GM21619 (cell line): ENCODE measurements around the gene ATP2B1.
A peak's percentile ranks its signal among the peaks of the same experiment; 100 is the strongest.

Source experiments
- ATAC-seq: cut with Tn5 transposase; IDR thresholded peaks from one replicate; pipeline ENCODE4 v1.9.1; 2021; ENCODE audit not compliant: unreplicated experiment

The ATP2B1 gene

DNA sequence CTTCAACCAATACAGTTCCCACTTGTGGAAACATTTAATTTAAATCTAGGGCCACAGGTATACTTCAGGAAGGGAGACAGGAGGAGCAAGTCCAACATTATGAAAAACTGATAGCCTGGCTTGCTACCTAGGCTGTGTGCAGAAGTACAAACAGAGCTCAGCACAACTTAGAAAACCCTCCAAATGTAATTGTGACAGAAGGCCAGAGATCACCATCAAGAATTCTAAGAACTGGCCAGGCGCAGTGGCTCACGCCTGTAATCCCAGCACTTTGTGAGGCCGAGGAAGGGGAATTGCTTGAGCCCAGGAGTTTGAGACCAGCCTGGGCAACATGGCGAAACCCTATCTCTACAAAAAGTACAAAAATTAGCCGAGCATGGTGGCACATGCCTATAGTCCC, 14.1 kb downstream of the ATP2B1 start:
- ATAC-seq = no peak

DNA sequence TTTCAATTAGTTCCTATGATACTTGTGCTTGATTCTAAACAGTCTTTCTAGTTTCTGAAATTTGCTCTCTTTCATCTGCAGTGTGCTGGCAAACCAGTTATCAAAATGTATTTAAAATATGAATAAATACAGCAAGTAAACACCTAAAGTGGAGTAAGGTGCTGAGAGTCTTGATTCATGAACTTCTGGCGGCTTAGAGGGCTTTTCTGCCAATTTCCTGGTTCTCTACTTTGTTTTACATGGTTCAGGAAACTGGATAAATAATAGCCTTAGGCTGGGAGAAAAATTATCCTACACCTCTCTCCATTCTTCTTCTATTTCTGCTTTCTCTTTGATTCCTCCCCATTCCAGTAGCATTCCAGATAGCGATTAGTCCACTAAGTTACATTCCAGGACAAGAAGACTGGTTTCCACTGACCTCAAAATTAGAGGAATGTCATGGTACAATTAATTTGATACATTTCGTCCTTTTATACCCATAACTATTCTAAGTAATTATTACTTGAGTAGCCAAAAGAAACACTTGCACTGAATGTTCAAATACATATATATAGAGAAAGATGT, 14.9 kb downstream of the ATP2B1 start:
- ATAC-seq = no peak

DNA sequence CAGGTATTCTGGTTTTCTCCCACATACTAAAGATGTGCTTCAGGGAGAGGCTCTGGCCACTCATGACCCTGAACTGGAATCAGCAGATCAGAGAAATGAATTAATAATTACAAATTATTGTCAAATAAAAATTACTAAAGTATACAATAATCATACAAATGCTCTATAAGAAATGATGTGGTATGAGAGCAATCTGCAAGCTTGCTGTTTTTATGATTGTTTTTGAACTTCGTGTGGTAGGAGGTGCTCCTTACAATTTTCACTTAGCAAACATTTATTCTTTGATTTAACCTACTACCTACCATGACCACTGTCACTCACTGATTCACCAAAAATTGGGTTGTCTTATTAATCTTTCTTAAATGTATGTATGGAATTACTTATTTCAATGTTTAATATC, 16.2 kb downstream of the ATP2B1 start:
- ATAC-seq = no peak

DNA sequence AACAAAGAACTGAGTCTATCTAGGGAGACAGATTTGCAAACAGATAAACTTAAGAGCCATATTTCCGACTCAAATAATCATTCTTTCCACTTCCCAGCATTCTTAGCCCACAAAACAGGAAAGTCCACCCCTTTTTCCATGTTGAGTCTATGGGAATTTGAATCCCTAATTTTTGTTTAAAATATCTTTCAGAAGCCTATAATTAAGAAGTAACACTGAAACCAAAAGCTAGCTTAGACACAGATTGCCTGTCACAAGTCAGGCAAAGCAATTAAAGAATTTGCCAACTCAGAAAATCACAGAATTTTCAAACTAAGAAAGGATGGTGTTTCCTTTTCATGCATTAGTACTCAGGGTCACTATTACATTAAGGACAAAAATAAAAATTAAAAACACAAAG, 17.0 kb downstream of the ATP2B1 start:
- ATAC-seq = no peak

DNA sequence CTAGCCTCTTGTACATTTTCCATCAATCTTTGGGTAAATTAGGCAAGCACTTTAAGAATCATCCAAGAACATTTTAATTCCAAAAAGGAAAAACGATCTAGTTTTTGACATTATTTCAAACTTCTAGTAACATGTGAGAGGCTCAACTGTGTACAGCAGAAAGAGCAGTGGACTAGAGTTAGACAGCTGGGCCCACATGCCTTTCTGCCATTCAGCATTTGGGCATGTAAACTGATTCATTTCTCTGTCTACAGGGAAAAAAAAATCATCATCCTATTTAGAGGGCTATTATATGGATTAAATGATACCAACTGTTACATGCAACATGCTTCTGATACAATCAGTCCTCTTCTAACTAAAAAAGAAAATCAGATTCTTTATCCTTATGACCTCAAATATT, 17.7 kb downstream of the ATP2B1 start:
- no peak for ATAC-seq

DNA sequence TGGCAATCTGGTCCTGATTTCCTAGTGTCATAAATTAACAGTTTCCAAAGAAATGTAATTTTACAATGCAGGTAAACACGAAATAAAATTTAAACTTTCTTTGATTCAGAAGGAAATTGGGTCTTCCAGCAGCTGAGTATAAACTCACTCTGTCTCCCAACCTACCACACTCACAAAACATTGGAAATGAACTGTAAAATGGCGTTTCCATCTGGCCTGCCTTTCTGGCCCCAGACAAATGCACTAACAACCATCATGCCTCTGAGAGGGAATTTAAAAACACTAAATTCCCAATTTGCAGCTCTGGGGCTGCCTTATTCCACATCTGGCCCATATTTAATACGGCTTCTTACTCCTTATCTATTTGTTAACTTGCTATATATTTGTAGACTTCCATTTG, 19.3 kb downstream of the ATP2B1 start:
- ATAC-seq = no peak

DNA sequence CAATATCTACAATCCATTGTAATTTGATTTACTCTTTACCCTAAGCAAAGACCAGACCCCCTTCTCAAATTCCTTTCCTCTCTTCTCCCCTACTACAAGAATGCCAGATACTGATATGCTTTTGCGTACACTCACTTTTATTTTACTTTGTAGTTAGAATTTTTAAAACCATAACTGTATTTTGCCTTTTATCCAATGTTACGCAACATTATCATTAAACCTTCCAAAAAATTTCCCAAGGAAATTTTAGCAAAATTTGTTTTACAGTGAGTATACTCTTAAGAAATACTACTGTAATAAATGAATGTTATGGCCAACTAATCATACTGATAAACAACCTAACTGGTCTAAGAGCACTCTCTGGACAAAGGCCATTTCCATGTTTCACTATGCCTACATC, 22.3 kb downstream of the ATP2B1 start:
- ATAC-seq = no peak

DNA sequence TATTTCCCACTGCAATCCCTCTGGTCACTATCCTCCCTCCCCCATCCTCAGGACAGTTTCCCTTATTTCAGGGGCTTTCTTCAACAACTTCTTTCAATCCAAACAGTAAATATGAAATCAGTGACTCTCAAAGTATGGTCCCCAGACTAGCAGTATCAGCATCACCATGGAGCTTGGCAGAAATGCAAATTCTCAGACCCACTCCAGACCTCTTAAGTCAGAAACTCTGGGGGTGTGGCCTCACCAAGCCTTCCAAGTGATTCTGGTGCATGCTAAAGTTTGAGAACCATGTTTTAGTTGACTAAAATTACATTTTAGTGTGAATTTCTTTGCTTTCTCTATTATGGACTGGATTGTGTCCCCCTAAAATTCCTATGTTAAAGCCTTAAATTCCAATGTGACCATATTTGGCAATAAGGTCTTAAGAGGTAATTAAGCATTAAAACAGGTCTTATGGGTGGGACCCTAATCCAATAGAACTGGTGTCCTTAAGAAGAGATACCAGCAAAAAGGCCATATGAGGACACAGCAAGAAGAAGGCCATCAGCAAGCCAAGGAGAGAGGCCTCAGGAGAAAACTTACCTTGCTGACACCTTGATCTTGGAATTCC, 23.2 kb downstream of the ATP2B1 start:
- ATAC-seq = no peak

DNA sequence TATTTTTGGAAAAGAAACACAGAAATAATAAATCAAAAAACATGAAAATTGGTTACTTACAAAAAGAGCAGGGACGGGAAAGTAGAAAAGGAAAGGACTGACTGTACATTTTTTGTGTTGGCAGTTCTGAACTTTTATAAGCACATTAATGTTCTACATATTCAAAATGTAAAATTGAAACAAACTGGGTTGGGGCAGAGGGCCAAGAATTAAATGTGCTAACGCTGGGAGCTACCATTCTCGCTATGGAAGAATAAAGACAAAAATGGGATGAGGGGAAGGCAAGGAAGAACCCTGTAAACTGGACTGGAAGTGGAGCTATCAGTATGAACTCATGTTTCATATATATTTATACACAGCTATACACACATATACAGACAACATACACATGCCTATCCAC, 24.5 kb downstream of the ATP2B1 start:
- ATAC-seq = no peak

DNA sequence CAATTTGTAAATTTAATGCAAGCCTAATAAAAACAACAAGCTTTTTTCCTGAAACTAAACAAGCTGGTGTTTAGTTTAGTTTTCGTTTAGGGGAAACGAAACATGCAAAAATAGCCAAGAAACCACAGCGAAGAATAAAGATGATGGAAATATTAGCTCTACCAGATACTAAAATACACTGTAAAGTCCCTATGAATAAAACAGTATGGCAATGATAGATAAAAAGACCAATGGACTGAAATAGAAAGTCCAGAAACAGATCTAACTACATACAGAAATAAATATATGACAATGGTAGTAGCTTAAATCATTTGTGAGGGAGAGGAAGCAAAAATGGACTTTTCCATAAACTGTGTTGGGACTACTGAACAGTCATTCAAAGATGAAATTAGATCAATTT, 26.4 kb downstream of the ATP2B1 start:
- no peak for ATAC-seq

DNA sequence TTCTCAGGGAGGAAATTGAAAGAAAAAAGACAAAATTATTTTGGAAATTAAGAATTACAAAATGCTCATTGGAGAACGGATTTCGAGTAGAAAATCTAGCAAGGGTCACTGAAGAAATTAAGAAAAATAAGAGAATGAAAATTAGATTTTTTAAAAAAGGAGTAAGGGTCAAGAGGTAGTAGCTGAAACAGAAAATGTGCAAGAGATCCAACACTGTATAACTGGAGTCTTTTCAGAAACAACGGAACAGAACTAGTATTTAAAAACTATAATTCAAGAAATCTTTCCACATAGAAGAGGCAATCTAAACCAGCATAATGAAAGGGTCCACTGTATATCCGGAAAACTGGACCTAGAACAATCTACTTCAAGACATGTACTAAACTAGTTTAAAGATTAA, 28.2 kb downstream of the ATP2B1 start:
- no peak for ATAC-seq

DNA sequence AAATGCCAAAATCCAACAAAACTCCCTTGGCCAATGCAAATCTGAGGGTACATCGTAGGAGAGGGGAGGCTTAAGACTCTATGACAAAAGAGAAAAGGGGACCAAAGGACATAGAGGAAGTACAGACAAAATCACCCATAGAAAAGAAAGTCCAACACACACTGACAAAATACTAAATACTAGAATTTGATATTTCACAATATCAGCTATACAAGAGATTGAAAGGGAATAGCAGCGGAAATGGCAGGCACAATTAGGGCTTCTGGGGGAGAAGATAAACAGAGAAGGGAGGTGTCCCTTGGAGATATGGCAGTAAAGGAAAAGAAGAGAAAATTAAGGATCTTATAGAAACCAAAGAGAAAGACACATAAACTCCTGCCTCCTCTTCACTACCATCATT, 29.0 kb downstream of the ATP2B1 start:
- no peak for ATAC-seq

DNA sequence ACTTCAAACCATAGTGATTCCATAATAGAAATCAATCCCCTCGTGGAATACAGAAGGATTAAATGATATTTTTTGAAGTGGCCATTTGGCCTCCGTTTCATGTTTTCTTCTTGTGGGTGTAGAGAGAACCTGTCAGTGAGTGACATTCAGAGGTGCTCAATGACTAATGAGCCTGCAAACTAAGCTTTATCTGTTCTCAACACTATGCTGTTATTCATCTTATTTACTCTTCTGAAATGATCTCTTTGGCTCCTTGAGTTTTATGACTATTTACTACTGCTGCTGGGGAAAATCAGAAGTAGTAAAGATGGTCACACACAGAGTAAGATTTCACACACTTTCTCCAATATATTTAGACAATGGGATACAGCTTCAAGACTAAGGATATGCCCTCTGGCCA, 30.4 kb downstream of the ATP2B1 start:
- no peak for ATAC-seq

DNA sequence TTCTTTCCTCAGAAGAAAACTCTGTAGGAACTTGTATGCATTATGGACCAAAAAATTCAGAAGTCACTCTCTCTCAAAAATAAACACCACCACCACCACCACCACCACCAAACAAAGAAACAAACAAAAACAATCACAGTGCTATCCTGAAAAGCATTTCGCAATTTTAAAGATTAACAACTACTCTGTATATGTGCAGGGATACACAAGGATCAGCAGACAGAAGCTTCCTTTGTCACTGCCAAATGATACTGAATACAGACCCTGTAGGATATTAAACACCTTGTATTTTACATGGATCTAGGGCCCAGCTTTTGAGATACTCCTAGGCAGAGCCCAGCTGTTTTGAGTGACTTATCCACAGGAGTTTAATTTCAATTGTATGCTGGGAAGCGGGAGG, 31.7 kb downstream of the ATP2B1 start:
- no peak for ATAC-seq

DNA sequence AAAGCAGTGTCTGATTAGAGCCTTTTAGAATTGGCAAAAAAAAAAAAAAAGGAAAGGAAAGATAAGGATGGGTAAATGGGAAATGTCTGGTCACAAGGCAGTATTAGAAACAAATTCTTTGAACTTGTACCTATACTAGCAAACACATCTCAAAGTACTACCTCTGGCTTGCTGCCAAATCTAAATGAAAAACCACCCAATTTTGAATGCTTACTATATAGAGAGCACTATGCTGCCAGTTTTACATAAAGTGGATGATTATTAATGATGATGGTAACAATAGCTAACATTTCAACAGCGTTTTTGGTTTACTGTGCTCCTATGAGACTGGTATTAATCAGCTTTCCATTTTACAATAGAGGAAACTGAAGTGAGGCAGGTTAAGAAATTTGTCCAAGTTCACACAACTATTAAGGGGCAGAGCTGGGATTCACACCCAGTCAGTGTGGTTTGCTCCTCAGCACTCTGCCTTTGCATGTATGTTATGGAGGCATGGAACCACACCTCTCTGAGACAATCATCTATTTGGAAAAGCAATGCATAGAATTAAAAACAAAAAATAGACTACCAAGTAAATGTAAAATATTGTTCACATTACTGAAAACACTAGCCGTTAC, 34.2 kb downstream of the ATP2B1 start:
- no peak for ATAC-seq

DNA sequence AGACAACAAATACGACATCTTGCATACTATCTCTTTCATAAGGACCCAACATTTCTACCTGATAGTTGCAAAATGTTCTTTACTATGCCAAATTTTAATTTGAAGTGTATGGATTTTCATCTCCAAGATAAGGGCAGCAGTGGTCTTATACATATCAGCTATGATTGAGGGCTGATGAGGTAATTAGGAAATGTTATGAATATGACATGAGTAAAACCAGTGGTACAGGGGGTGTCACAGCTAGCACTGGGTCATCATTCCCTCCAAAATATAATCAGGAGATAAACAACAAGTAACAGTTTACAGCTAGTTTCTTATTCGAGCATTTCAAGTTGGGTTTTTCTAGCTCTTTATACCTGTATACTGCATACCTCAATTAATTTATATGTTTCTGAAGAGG, 35.0 kb downstream of the ATP2B1 start:
- no peak for ATAC-seq

DNA sequence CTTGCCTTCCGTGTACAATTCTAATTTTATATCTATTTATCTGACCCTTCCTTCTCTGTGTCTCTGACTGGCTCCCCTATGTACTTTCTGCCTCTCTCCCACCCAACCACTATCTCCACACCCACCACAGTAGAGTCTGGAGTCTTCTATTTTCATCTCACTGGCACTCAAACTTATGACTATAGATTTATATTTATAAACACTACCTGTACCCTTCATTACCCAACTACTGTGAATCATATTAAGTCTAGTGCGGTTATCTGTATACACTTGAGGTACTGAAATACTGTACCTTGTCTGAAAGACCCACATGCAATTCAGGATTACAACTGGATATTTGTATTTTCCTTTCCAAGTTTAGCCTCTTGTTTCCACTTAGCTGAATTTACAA, 36.1 kb downstream of the ATP2B1 start:
- ATAC-seq = no peak

DNA sequence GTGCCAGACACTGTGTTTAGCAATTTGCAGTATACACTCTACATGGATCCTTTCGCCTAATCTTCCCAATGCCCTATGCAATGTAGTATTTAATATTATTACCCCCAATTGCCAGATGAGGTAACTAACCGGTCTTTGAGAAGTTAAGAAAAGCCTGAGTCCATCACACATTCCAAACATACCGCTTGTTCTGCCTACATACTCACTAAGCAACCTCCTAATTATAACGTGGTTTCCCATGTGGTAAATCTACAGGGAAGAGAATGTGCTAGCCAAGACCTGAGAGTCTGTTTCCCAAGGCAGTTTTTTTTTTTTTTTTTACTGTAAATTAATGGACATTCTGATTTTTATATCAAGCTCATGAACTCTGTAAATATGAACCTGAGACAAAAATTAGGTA, 37.2 kb downstream of the ATP2B1 start:
- no peak for ATAC-seq

DNA sequence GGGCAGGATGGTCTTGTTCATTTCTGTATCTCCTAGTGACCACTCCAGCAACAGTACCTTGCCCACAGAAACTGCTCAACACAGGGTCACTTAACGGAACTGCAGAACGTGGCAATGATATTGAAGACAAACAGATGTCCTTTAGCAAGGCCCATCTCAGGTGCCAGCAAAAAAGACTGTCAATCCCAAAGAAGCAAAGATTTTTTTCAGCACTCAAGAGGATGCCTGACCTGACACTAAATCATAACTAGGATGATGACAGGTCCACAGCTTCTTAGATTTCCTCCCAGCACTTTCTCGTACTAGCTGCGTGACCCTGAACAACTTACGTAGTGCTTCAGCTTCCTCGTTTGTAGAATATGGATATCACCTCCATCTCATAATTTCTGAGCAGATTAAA, 39.4 kb downstream of the ATP2B1 start:
- no peak for ATAC-seq

DNA sequence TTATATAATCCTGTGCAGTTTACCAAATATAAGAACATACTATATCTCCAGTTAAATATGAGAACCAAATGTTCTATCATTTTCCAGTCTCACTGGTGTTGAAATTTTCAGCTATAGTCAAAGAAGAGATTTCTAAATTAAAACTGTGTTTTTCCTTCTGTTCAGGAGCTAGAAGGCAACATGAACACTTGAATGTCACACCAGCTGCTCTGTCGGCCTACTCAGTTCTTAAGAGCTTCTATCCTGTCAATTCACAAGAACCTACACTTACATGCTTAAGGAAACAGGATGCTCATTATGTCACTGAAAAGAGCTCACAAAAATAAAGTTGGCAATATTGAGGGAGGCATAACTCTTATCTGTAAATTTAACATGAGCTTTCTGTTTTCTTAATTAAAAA, 43.1 kb downstream of the ATP2B1 start:
- ATAC-seq = no peak

DNA sequence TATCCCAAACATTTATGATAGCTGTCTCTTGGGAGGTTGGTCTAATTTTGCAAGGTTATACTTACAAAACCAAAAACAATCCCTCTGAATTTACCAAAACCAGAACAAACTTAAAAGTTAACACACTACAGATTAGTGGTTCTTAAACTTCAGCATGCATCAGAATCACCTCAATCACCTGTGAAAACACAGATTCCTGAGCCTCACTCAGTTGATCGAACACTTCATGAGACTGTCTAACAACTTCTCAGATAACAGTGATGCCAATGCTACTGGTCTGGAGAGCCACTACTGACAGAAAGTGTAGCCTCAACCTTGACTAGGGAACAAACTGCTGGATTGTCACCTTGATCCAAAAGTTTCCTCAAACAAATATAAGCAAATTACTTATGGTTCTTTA, 44.2 kb downstream of the ATP2B1 start:
- ATAC-seq = no peak

DNA sequence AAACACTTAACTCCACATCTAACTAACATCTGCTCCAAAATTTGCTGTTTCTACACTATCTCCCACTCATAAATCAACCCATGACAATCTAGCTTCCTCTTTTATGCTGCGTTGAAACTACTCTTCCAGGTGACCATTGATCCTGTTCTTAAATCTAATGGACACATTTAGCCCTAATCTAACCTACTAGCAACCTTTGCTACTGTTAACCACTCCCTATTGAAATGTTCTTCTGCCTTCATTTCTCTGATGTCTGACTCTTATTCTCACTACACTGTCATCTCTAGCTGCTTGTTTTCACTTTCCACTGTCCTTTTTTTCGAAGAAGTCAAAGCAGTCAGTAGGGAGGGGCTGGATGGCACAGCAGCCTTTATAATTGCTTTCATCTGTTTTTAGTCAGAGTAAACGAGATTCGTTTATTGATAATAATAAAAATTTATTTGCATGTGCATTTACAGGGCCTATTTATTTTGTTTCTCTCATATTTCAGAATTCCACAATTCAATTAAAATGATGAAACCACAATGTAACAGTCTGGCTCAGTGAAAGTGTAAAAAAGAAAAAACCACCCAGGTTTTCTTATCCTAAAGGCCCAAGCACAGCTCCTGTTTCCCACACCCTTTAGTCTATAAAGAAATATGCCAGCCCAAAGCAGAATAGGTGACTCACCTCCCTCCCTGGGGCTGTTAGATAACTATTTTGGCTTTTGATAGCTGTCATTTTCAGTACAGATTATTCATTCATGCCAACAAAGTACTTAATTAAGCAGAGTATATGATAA, 44.9 kb downstream of the ATP2B1 start:
- ATAC-seq = peak; percentile 66
